Neural cell (in vitro differentiated cells): ENCODE measurements around the gene DCXR. TPM values are rescaled to one million over a fixed set of nuclear protein-coding genes. Genes with fewer than 3 reads are reported as not detected.

Source experiments
- H2AFZ ChIP-seq: fragments of 200-600, 300-800 bp; sonication (generic), shearing (Covaris generic); 2 replicates; pipeline ENCODE4 v1.6.0; 2014; ENCODE audit warnings: low read depth, mild to moderate bottlenecking, antibody characterized with exemption, low read length, moderate library complexity
- H3F3A ChIP-seq: fragments of 200-600 bp; shearing (Covaris generic); 2 replicates; pipeline ENCODE4 v1.6.1; 2016; ENCODE audit warnings: mild to moderate bottlenecking, moderate library complexity, mixed read lengths, antibody characterized with exemption, low read length; ENCODE audit not compliant: insufficient read depth, poor library complexity, severe bottlenecking
- H3K27ac ChIP-seq: fragments of 200-600, 300-800 bp; sonication (generic), shearing (Covaris generic); 2 replicates; pipeline ENCODE4 v1.5.1; 2014; ENCODE audit warnings: mild to moderate bottlenecking, low read length, moderate library complexity
- H3K27me3 ChIP-seq: fragments of 300-800, 200-600 bp; sonication (generic), shearing (Covaris generic); 2 replicates; pipeline ENCODE4 v1.6.0; 2014; ENCODE audit warnings: mild to moderate bottlenecking, low read depth, low read length, moderate library complexity; ENCODE audit not compliant: insufficient read depth
- H3K36me3 ChIP-seq: fragments of 300-800, 200-600 bp; sonication (generic), shearing (Covaris generic); 2 replicates; pipeline ENCODE4 v1.5.1; 2014; ENCODE audit warnings: mild to moderate bottlenecking, antibody characterized with exemption, low read length, moderate library complexity; ENCODE audit not compliant: insufficient read depth
- H3K4me2 ChIP-seq: fragments of 300-800, 200-600 bp; sonication (generic), shearing (Covaris generic); 2 replicates; pipeline ENCODE4 v1.6.0; 2014; ENCODE audit warnings: mild to moderate bottlenecking, low read length
- H3K4me3 ChIP-seq: fragments of 300-800, 200-600 bp; sonication (generic), shearing (Covaris generic); 2 replicates; pipeline ENCODE4 v1.5.1; 2014; ENCODE audit warnings: mild to moderate bottlenecking, low read length, moderate library complexity
- H3K79me2 ChIP-seq: fragments of 200-600 bp; shearing (Covaris generic); replicated peaks from 2 replicates; pipeline ENCODE4 v1.6.0; 2014; ENCODE audit warnings: mild to moderate bottlenecking, low read length, moderate library complexity; ENCODE audit not compliant: insufficient read depth
- H3K9ac ChIP-seq: fragments of 300-800, 200-600 bp; sonication (generic), shearing (Covaris generic); 2 replicates; pipeline ENCODE4 v1.6.1; 2016; ENCODE audit warnings: mild to moderate bottlenecking, low read length, mixed read lengths
- H3K9me2 ChIP-seq: fragments of 200-600 bp; shearing (Covaris generic); 2 replicates; pipeline ENCODE4 v1.6.1; 2016; ENCODE audit warnings: mild to moderate bottlenecking, low read length, mixed read lengths; ENCODE audit not compliant: insufficient read depth
- H3K9me3 ChIP-seq: fragments of 200-600, 300-800 bp; sonication (generic), shearing (Covaris generic); 2 replicates; pipeline ENCODE4 v1.6.1; 2016; ENCODE audit warnings: mild to moderate bottlenecking, mixed run types, low read length, moderate library complexity, mixed read lengths
- H4K20me1 ChIP-seq: fragments of 200-600 bp; shearing (Covaris generic); 2 replicates; pipeline ENCODE4 v1.6.1; 2016; ENCODE audit warnings: mild to moderate bottlenecking, mixed run types; ENCODE audit not compliant: insufficient read depth
- CTCF ChIP-seq: fragments of 450-650 bp; IDR thresholded peaks from 2 replicates; pipeline ENCODE4 v1.5.1; 2014; ENCODE audit warnings: antibody characterized with exemption, mild to moderate bottlenecking, moderate library complexity; ENCODE audit not compliant: poor library complexity, severe bottlenecking
- EP300 ChIP-seq: fragments of 450-650 bp; conservative IDR thresholded peaks from 2 replicates; pipeline ENCODE4 v1.6.1; 2014; ENCODE audit warnings: antibody characterized with exemption, mild to moderate bottlenecking, moderate library complexity; ENCODE audit not compliant: poor library complexity, severe bottlenecking
- EZH2 ChIP-seq: fragments of 200-600, 300-800 bp; shearing (Covaris generic), sonication (generic); IDR thresholded peaks from 2 replicates; pipeline ENCODE4 v1.6.1; 2014; ENCODE audit warnings: antibody characterized with exemption, low read length, borderline replicate concordance, mild to moderate bottlenecking; ENCODE audit not compliant: insufficient read depth, poor library complexity, severe bottlenecking
- MXI1 ChIP-seq: fragments of 450-650 bp; conservative IDR thresholded peaks from 2 replicates; pipeline ENCODE4 v1.6.1; 2014; ENCODE audit warnings: antibody characterized with exemption, mild to moderate bottlenecking; ENCODE audit not compliant: poor library complexity, severe bottlenecking
- POLR2AphosphoS5 ChIP-seq: IDR thresholded peaks from 2 replicates; pipeline ENCODE4 v1.6.1; 2012
- RAD21 ChIP-seq: fragments of 450-650 bp; conservative IDR thresholded peaks from 2 replicates; pipeline ENCODE4 v1.6.1; 2014; ENCODE audit warnings: antibody characterized with exemption, mild to moderate bottlenecking, moderate library complexity
- REST ChIP-seq: IDR thresholded peaks from 2 replicates; pipeline ENCODE4 v1.6.1; 2012; ENCODE audit warnings: borderline replicate concordance
- SMC3 ChIP-seq: fragments of 450-650 bp; conservative IDR thresholded peaks from 2 replicates; pipeline ENCODE4 v1.6.1; 2014; ENCODE audit warnings: antibody characterized with exemption, mild to moderate bottlenecking, moderate library complexity; ENCODE audit not compliant: poor library complexity
- TAF1 ChIP-seq: IDR thresholded peaks from 2 replicates; pipeline ENCODE4 v1.6.1; 2012; ENCODE audit warnings: low read depth
- polyA plus RNA-seq: library from polyadenylated mRNA; depleted of rRNA; stranded (reverse); fragments of >200 nt; gene quantifications from 2 replicates; pipeline ENCODE4 v1.2.3, GENCODE V29; 2014

Gene DCXR
- polyA plus RNA-seq, 1 donor from 2014 or later = 129 TPM

GRCh38 chr17:82085031-82085861, 47.7 kb upstream of the DCXR start:
- Histone ChIP-seq H3K4me3 (no peak overlapping the region), H3K9ac (no peak overlapping the region), H3F3A (no peaks in the 10 kb centered on the region), H3K27me3 (no peaks in the 10 kb centered on the region), H3K27ac (no peak overlapping the region), H3K36me3 (no peaks in the 10 kb centered on the region), H3K79me2 (no peaks in the 10 kb centered on the region), H2AFZ (no peak overlapping the region), H3K9me3 (no peaks in the 10 kb centered on the region), H3K9me2 (no peaks in the 10 kb centered on the region), H4K20me1 (no peaks in the 10 kb centered on the region), H3K4me2 (no peak overlapping the region)
- TF ChIP-seq EZH2 (no peak), POLR2AphosphoS5 (no peak), REST (no peak), RAD21 (no peak), EP300 (no peak), CTCF (no peak), TAF1 (no peak), MXI1 (no peak), SMC3 (no peak)

GRCh38 chr17:82084373-82085030, 47.0 kb upstream of the DCXR start:
- no peaks in the 10 kb centered on the region for H3K79me2 ChIP-seq
- no peaks in the 10 kb centered on the region for H3K27me3 ChIP-seq
- no peaks in the 10 kb centered on the region for H3F3A ChIP-seq
- no peaks in the 10 kb centered on the region for H3K36me3 ChIP-seq
- no peak overlapping the region for H3K9ac ChIP-seq
- no peak overlapping the region for H3K4me3 ChIP-seq
- H3K4me2 ChIP-seq = no peak overlapping the region
- no peak overlapping the region for H3K27ac ChIP-seq
- no peak for TF ChIP-seq REST
- TF ChIP-seq CTCF = no peak
- no peak for TF ChIP-seq EZH2
- TF ChIP-seq MXI1 = no peak
- no peak for TF ChIP-seq POLR2AphosphoS5
- no peak for TF ChIP-seq TAF1
- H3K9me3 ChIP-seq = no peaks in the 10 kb centered on the region
- H2AFZ ChIP-seq = no peak overlapping the region
- H4K20me1 ChIP-seq = no peaks in the 10 kb centered on the region
- no peaks in the 10 kb centered on the region for H3K9me2 ChIP-seq
